Measurements from ENCODE around the gene NFE2L2. TPM values are rescaled to one million over a fixed set of nuclear protein-coding genes. Genes with fewer than 3 reads are reported as not detected.

Gene NFE2L2
- total and polyA plus RNA-seq, 9 of the 15 experiments (the other 6 are each of a cell fraction or from before 2014, with no cell fraction given): 29.3 to 120 (median 59.3) TPM

GRCh38 chr2:177263451-177264208 is 897 bp downstream of the NFE2L2 start (continued):
- TF ChIP-seq ZNF655 (CRISPR knock-in tag; IDR thresholded peaks at IDR 0.05) (no peak), POLR2AphosphoS5 (IDR thresholded peaks at IDR 0.05; ENCODE audit: control insufficient read depth, insufficient read depth, low read depth, low read length) (peak; percentile 54), FOXP4 (CRISPR knock-in tag; IDR thresholded peaks at IDR 0.05; ENCODE audit: borderline replicate concordance) (peak; percentile 89; the same call in 1 of the 2 replicates), CBFA2T3 (IDR thresholded peaks at IDR 0.05) (peak; percentile 22; the same call in 1 of the 2 replicates), ETS2 (tag; IDR thresholded peaks at IDR 0.05; ENCODE audit: borderline replicate concordance, poor library complexity, severe bottlenecking) (no peak), NFE2 (IDR thresholded peaks at IDR 0.05; ENCODE audit: low read depth) (peak; percentile 97), ZNF707 (CRISPR knock-in tag; conservative IDR thresholded peaks at IDR 0.05) (no peak), ETV1 (tag; conservative IDR thresholded peaks at IDR 0.05; ENCODE audit: low read depth) (peak; percentile 95), CREB3 (tag; conservative IDR thresholded peaks at IDR 0.05; ENCODE audit: low read depth) (0 out of 2 replicates have a peak, but pooled peaks have one; percentile 32), SRSF9 (IDR thresholded peaks at IDR 0.05; ENCODE audit: borderline replicate concordance, low read depth, low read length) (no peak), POLR3G (IDR thresholded peaks at IDR 0.05; ENCODE audit: extremely low read depth, insufficient read length, insufficient replicate concordance) (no peak)

Measured in K562 (cell line).